GM12878 (cell line): Measurements from ENCODE around the gene STXBP3.

Experiments used
- CBX3 ChIP-seq: fragments of 200-600 bp; sonication (generic); IDR thresholded peaks from 2 replicates; pipeline ENCODE4 v1.6.1; 2016; ENCODE audit warnings: low read depth, borderline replicate concordance
- EGR1 ChIP-seq, 2 experiments: IDR thresholded peaks; 1 replicate in 1 of 2; 2 replicates in 1 of 2; pipeline ENCODE4 v1.6.1; 2011 to 2012; ENCODE audit warnings: low read depth in 2 of 2, low read length in 2 of 2, borderline replicate concordance in 1 of 2, mild to moderate bottlenecking in 1 of 2, moderate library complexity in 1 of 2
- NBN ChIP-seq: fragments of 450-650 bp; IDR thresholded peaks from 2 replicates; pipeline ENCODE4 v1.6.1; 2016
- NR2F1 ChIP-seq: fragments of 450-650 bp; conservative IDR thresholded peaks from 2 replicates; pipeline ENCODE4 v1.6.1; 2017; ENCODE audit warnings: mild to moderate bottlenecking
- POLR2A ChIP-seq: IDR thresholded peaks from 2 replicates; pipeline ENCODE4 v1.6.1; 2011; ENCODE audit warnings: low read depth, mild to moderate bottlenecking, low read length
- TF ChIP-seq, protein P1 (sequence below), 3 experiments: IDR thresholded peaks in 2 of 3; conservative IDR thresholded peaks in 1 of 3; 2 replicates each; pipeline ENCODE4 v1.5.1; 2011; ENCODE audit warnings: low read depth in 3 of 3, low read length in 3 of 3, mild to moderate bottlenecking in 3 of 3, control low read depth in 2 of 3, moderate library complexity in 2 of 3, inconsistent platforms in 1 of 3, mixed read lengths in 1 of 3; ENCODE audit not compliant: control insufficient read depth in 2 of 3, insufficient read depth in 1 of 3; ENCODE audit errors: extremely low read depth in 1 of 3
- TF ChIP-seq, protein P2 (sequence below): IDR thresholded peaks from 2 replicates; pipeline ENCODE4 v1.6.1; 2011; ENCODE audit warnings: borderline replicate concordance, low read depth, mild to moderate bottlenecking, moderate library complexity, mixed read lengths, low read length; ENCODE audit not compliant: insufficient read depth; ENCODE audit errors: extremely low read length
- TF ChIP-seq, protein P3 (sequence below): fragments of 450-650 bp; IDR thresholded peaks from 2 replicates; pipeline ENCODE4 v1.6.1; 2017; ENCODE audit warnings: low read depth, mild to moderate bottlenecking, moderate library complexity

DNA sequence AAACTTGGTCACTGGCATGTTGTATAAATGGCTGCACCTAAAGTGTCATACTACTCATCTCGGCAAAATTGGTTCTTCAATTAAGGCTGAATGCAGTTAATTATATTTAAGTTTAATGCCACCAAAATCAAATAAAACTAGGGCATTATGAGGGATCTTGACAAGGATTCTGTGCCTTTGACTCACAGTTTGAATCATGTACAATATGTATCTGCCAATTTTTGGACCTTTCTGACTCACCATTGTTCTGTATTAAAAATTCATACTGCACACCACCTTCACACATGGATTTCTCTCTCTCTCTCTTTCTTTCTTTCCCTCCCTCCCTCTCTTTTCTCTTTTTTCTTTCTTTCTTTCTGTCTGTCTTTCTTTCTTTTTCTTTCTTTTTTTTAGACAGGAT, 14.1 kb upstream of the STXBP3 start:
- TF ChIP-seq, protein P1, sequence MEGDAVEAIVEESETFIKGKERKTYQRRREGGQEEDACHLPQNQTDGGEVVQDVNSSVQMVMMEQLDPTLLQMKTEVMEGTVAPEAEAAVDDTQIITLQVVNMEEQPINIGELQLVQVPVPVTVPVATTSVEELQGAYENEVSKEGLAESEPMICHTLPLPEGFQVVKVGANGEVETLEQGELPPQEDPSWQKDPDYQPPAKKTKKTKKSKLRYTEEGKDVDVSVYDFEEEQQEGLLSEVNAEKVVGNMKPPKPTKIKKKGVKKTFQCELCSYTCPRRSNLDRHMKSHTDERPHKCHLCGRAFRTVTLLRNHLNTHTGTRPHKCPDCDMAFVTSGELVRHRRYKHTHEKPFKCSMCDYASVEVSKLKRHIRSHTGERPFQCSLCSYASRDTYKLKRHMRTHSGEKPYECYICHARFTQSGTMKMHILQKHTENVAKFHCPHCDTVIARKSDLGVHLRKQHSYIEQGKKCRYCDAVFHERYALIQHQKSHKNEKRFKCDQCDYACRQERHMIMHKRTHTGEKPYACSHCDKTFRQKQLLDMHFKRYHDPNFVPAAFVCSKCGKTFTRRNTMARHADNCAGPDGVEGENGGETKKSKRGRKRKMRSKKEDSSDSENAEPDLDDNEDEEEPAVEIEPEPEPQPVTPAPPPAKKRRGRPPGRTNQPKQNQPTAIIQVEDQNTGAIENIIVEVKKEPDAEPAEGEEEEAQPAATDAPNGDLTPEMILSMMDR (IDR thresholded peaks at IDR 0.05 in 2 of 3, conservative IDR thresholded peaks at IDR 0.05 in 1 of 3; ENCODE audit: control insufficient read depth in 2 of 3, extremely low read depth in 1 of 3, insufficient read depth in 1 of 3, low read depth in 3 of 3, low read length in 3 of 3), result no peak
- no peak for TF ChIP-seq EGR1 (IDR thresholded peaks at IDR 0.05; ENCODE audit: borderline replicate concordance in 1 of 2, low read depth in 2 of 2, low read length in 2 of 2)
- TF ChIP-seq, protein P2, sequence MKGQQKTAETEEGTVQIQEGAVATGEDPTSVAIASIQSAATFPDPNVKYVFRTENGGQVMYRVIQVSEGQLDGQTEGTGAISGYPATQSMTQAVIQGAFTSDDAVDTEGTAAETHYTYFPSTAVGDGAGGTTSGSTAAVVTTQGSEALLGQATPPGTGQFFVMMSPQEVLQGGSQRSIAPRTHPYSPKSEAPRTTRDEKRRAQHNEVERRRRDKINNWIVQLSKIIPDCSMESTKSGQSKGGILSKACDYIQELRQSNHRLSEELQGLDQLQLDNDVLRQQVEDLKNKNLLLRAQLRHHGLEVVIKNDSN, result no peak
- TF ChIP-seq CBX3, result no peak
- TF ChIP-seq NR2F1, result no peak
- no peak for TF ChIP-seq NBN
- no peak for TF ChIP-seq POLR2A
- TF ChIP-seq, protein P3, sequence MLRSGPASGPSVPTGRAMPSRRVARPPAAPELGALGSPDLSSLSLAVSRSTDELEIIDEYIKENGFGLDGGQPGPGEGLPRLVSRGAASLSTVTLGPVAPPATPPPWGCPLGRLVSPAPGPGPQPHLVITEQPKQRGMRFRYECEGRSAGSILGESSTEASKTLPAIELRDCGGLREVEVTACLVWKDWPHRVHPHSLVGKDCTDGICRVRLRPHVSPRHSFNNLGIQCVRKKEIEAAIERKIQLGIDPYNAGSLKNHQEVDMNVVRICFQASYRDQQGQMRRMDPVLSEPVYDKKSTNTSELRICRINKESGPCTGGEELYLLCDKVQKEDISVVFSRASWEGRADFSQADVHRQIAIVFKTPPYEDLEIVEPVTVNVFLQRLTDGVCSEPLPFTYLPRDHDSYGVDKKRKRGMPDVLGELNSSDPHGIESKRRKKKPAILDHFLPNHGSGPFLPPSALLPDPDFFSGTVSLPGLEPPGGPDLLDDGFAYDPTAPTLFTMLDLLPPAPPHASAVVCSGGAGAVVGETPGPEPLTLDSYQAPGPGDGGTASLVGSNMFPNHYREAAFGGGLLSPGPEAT, result no peak
